HepG2 (cell line): ENCODE results near the gene DYNLT2B. TPM values are rescaled to one million over a fixed set of nuclear protein-coding genes. Genes with fewer than 3 reads are reported as not detected.
A peak's percentile ranks its signal among the peaks of the same experiment; 100 is the strongest.

ENCODE experiments used
- ATAC-seq: fragments of 200-7000 bp; cut with Tn5 transposase; 3 replicates; pipeline ENCODE4 v1.9.1; 2020; ENCODE audit warnings: mild to moderate bottlenecking, moderate library complexity
- BruUV-seq: library from RNA; stranded (reverse); fragments of 400-500 nt; replicated peaks from 2 replicates; lab custom pipeline; 2021; lab: Mats Ljungman, UMichigan
- CTCF ChIA-PET: fragments of 300-600 bp; formaldehyde crosslinking; extraction: SDS; loops from one replicate; lab custom pipeline; 2021; ENCODE audit warnings: low total read pairs, inconsistent platforms, low intra/inter-chr PET ratio; lab: Yijun Ruan, JAX
- POLR2A ChIA-PET: fragments of 350-600 bp; sonication (Branson Sonifier 250); formaldehyde crosslinking; loops from one replicate; lab custom pipeline; 2020; ENCODE audit warnings: antibody characterized with exemption, inconsistent platforms; lab: Yijun Ruan, JAX
- DNase-seq: peaks from one replicate; pipeline ENCODE4 v3.0.0-alpha.2; 2015; ENCODE audit warnings: low spot score
- FAIRE-seq: peaks from 3 replicates; lab custom pipeline; 2011; peaks lifted over from hg19 to GRCh38; lab: Jason Lieb, UNC
- H2AFZ ChIP-seq: one replicate; pipeline ENCODE4 v1.6.1; 2011; ENCODE audit warnings: low read length, inconsistent platforms
- H3K27ac ChIP-seq: fragments of 300-600 bp; 3 replicates; pipeline ENCODE4 v1.8.0; 2011; ENCODE audit warnings: mixed run types, mild to moderate bottlenecking, mixed read lengths, low read length, inconsistent platforms; ENCODE audit not compliant: insufficient read depth; ENCODE audit errors: extremely low read length
- H3K27me3 ChIP-seq, 2 experiments: fragments of 200-600 bp in 1 of 2; 2 replicates in 1 of 2; 3 replicates in 1 of 2; pipeline versions ENCODE4 v1.6.0 to v1.8.0; 2011; ENCODE audit warnings: low read length in 2 of 2, mild to moderate bottlenecking in 2 of 2, moderate library complexity in 2 of 2, inconsistent platforms in 1 of 2; ENCODE audit not compliant: insufficient read depth in 2 of 2, control insufficient read depth in 1 of 2
- H3K36me3 ChIP-seq, 2 experiments: fragments of 200-600 bp in 1 of 2; replicated peaks in 1 of 2; 2 replicates in 1 of 2; 3 replicates in 1 of 2; pipeline versions ENCODE4 v1.5.1 to v1.8.0; 2011; ENCODE audit warnings: low read length in 2 of 2, inconsistent platforms in 1 of 2; ENCODE audit not compliant: insufficient read depth in 2 of 2, control insufficient read depth in 1 of 2
- H3K4me1 ChIP-seq: 2 replicates; pipeline ENCODE4 v1.5.1; 2012; ENCODE audit warnings: low read length, inconsistent platforms; ENCODE audit not compliant: insufficient read depth
- H3K4me2 ChIP-seq: 2 replicates; pipeline ENCODE4 v1.6.0; 2011; ENCODE audit warnings: low read depth, low read length, inconsistent platforms
- H3K4me3 ChIP-seq, 3 experiments: fragments of 200-600 bp in 1 of 3; sonication (generic), shearing (Covaris generic) in 1 of 3; replicated peaks in 1 of 3; 2 replicates each; pipeline ENCODE4 v1.5.1; 2011 to 2016; ENCODE audit warnings: low read length in 3 of 3, inconsistent platforms in 2 of 3, low read depth in 2 of 3, mild to moderate bottlenecking in 2 of 3, control low read depth in 1 of 3, mixed read lengths in 1 of 3; ENCODE audit not compliant: insufficient read depth in 1 of 3
- H3K79me2 ChIP-seq: one replicate; pipeline ENCODE4 v1.6.1; 2011; ENCODE audit warnings: low read length, inconsistent platforms; ENCODE audit not compliant: insufficient read depth
- H3K9ac ChIP-seq: 2 replicates; pipeline ENCODE4 v1.6.0; 2011; ENCODE audit warnings: mild to moderate bottlenecking, low read depth, low read length, inconsistent platforms; ENCODE audit not compliant: insufficient read depth
- H3K9me3 ChIP-seq: 2 replicates; pipeline ENCODE4 v1.5.1; 2012; ENCODE audit warnings: mild to moderate bottlenecking, low read length
- H4K20me1 ChIP-seq: 2 replicates; pipeline ENCODE4 v1.6.0; 2011; ENCODE audit warnings: inconsistent platforms, mild to moderate bottlenecking, low read length, moderate library complexity; ENCODE audit not compliant: insufficient read depth
- GLMP ChIP-seq: sonication (generic); formaldehyde crosslinking; IDR thresholded peaks from 2 replicates; pipeline ENCODE4 v1.9.0; 2021; ENCODE audit warnings: missing genetic modification reagents, mild to moderate bottlenecking, borderline replicate concordance
- LCORL ChIP-seq, 2 experiments: fragments of 450-650 bp in 1 of 2; sonication (generic) in 1 of 2; formaldehyde crosslinking in 1 of 2; IDR thresholded peaks; 2 replicates each; pipeline versions ENCODE4 v1.5.0 to v1.6.1; 2017 to 2020; ENCODE audit warnings: antibody characterized with exemption in 1 of 2, missing genetic modification reagents in 1 of 2
- ZNF574 ChIP-seq: sonication (generic); formaldehyde crosslinking; IDR thresholded peaks from 2 replicates; pipeline ENCODE4 v1.4.0; 2020; ENCODE audit warnings: missing genetic modification reagents
- WGBS: methylation state at CpG from one replicate; pipeline ENCODE4 v1.1.6; 2017; ENCODE audit warnings: low lambda C conversion rate; 5-methylcytosine and 5-hydroxymethylcytosine counted together
- in situ Hi-C: cut with HindIII; loops from 2 replicates; pipeline ENCODE4 v1.10.0; 2017; ENCODE audit warnings: low pct_unique_long_range_greater_than_20kb; ENCODE audit not compliant: extremely low pct_ligation_motif_present
- intact Hi-C: fragments of 100-400 bp; cut with micrococcal nuclease; formaldehyde crosslinking; loops from one replicate; pipeline ENCODE4 v1.10.0; 2022; ENCODE audit not compliant: unreplicated experiment
- polyA plus RNA-seq, 8 experiments: library from polyadenylated mRNA; depleted of rRNA in 3 of 8; stranded (reverse) in 7 of 8; unstranded in 1 of 8; fragments of >200 nt; fragmentation: Illumina TruSeq in 4 of 8; extraction: Trizol in 4 of 8; gene quantifications; 2 replicates each; pipeline versions ENCODE4 v1.2.1 to v1.2.3, GENCODE V29; 2011 to 2016; ENCODE audit warnings: low read depth in 4 of 8, missing spikeins in 1 of 8, mixed read lengths in 1 of 8; ENCODE audit not compliant: insufficient read depth in 1 of 8
- total RNA-seq, 5 experiments: library from RNA; depleted of rRNA; stranded (reverse); fragments of >200 nt; fragmentation: Illumina TruSeq; extraction: Trizol; gene quantifications; 2 replicates each; pipeline ENCODE4 v1.2.3, GENCODE V29; 2016; ENCODE audit warnings: low read depth in 1 of 5

DYNLT2B gene
- total and polyA plus RNA-seq, 2 of the 13 experiments (the other 11 are each of a cell fraction or from before 2014, with no cell fraction given): 4.0 to 7.0 TPM

DNA sequence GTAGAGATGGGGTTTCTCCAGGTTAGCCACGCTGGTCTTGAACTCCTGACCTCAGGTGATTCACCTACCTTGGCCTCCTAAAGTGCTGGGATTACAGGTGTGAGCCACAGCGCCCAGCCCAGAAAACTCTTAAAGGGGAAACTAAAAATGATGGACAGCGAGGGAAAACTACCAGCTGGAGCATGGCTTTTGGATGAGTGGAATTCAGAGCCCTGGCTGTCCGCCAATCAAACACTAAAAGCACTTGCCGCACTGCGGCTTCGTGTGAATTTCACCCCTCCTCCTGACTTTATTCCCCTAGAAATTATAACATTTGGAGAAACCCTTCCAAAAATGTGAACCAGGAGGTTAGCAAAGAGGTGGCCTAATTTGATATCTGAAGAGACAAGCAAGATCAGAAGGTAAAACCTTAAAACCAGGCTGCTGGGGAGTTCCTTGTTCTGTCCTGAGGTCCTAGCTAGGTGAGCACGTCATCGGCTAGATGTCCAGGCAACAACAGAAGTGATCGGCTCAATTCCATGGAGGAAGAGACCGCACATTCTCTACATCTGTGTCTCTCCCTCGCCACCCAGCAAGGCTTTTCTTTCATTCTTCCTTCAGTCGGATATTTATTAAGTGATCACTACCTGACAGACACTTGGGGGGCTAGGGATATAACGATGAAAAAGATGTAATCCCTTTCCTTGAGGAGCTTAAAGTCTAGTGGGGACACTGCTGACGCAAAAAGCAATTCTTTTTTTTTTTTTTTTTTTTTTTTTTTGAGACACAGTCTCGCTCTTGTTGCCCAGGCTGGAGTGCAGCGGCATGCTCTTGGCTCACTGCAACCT is 18.5 kb upstream of the DYNLT2B start:
- ChIA-PET CTCF (no interaction called here), POLR2A (interaction anchor here (1.7 kb wide), 1 partner anchor 11 kb away, joined by 3 read pairs; no protein-coding TSS in a partner anchor)
- H4K20me1 ChIP-seq: no peaks in the 10 kb centered on the region
- no peak overlapping the region for H3K9ac ChIP-seq
- no peak for FAIRE-seq
- ATAC-seq: no peak
- in situ Hi-C loops (no loop called here), intact Hi-C loops (no loop called here)
- H3K27me3 ChIP-seq: no peaks in the 10 kb centered on the region
- no TSS peak for BruUV-seq
- H3K4me1 ChIP-seq: peaks cover 23% of the 10 kb centered on the region
- no peaks in the 10 kb centered on the region for H3K9me3 ChIP-seq
- H3K4me2 ChIP-seq: peak overlapping the region; percentile 78
- H3K27ac ChIP-seq: no peak overlapping the region
- H3K79me2 ChIP-seq: no peaks in the 10 kb centered on the region
- no peak overlapping the region for H2AFZ ChIP-seq
- no peak for DNase-seq
- H3K36me3 ChIP-seq: no peaks in the 10 kb centered on the region
- TF ChIP-seq GLMP (CRISPR knock-in tag): no peak
- no peak for TF ChIP-seq LCORL (IDR thresholded peaks at IDR 0.05)
- no peak for TF ChIP-seq LCORL (CRISPR knock-in tag; IDR thresholded peaks at IDR 0.05)
- no peak for TF ChIP-seq ZNF574 (CRISPR knock-in tag)
- no peak overlapping the region for H3K4me3 ChIP-seq
- WGBS: 72% methylated on average over 17 of the region's 17 CpGs
